GM21367 (cell line): ENCODE measurements around the gene CDC42BPB.

Experiments
- ATAC-seq: cut with Tn5 transposase; IDR thresholded peaks from one replicate; pipeline ENCODE4 v1.9.1; 2021; ENCODE audit not compliant: unreplicated experiment

CDC42BPB gene

GRCh38 chr14:102971314-102971713, 86.0 kb downstream of the CDC42BPB start:
- no peak for ATAC-seq

GRCh38 chr14:102970496-102970895, 86.9 kb downstream of the CDC42BPB start:
- ATAC-seq: no peak

GRCh38 chr14:102969901-102970300, 87.4 kb downstream of the CDC42BPB start:
- ATAC-seq: no peak

- ATAC-seq: no peak
These were observed 88.1 kb downstream of the CDC42BPB start for GRCh38 chr14:102969060-102969791.

- ATAC-seq: no peak
These were observed 89.0 kb downstream of the CDC42BPB start for GRCh38 chr14:102968306-102968705.

GRCh38 chr14:102967506-102967795, 89.9 kb downstream of the CDC42BPB start:
- ATAC-seq: no peak

- ATAC-seq: no peak
These were observed 90.5 kb downstream of the CDC42BPB start for GRCh38 chr14:102966681-102967505.

- no peak for ATAC-seq
These were observed 91.2 kb downstream of the CDC42BPB start for GRCh38 chr14:102965971-102966655.

GRCh38 chr14:102965282-102965681, 92.1 kb downstream of the CDC42BPB start:
- ATAC-seq: no peak

- no peak for ATAC-seq
These were observed 93.1 kb downstream of the CDC42BPB start for GRCh38 chr14:102964152-102964730.

GRCh38 chr14:102962111-102962627, 95.2 kb downstream of the CDC42BPB start:
- ATAC-seq: no peak

- no peak for ATAC-seq
These were observed 98.9 kb downstream of the CDC42BPB start for GRCh38 chr14:102958461-102958860.

- ATAC-seq: no peak
These were observed 100.1 kb downstream of the CDC42BPB start for GRCh38 chr14:102957222-102957621.

- no peak for ATAC-seq
These were observed 101.5 kb downstream of the CDC42BPB start for GRCh38 chr14:102955636-102956408.

GRCh38 chr14:102954081-102954789, 103.1 kb downstream of the CDC42BPB start:
- ATAC-seq: no peak

GRCh38 chr14:102953100-102953499, 104.2 kb downstream of the CDC42BPB start:
- no peak for ATAC-seq

GRCh38 chr14:102952276-102952675, 105.1 kb downstream of the CDC42BPB start:
- no peak for ATAC-seq

GRCh38 chr14:102951799-102952198, 105.5 kb downstream of the CDC42BPB start:
- no peak for ATAC-seq

GRCh38 chr14:102951034-102951433, 106.3 kb downstream of the CDC42BPB start:
- no peak for ATAC-seq
